ENCODE data around the gene APOD. TPM values are rescaled to one million over a fixed set of nuclear protein-coding genes. Genes with fewer than 3 reads are reported as not detected.

The APOD gene
- total and polyA plus RNA-seq, 10 of the 15 experiments (the other 5 are each of a cell fraction or from before 2014, with no cell fraction given): 0.06 to 0.77 (median 0.47) TPM; not detected in 3

DNA sequence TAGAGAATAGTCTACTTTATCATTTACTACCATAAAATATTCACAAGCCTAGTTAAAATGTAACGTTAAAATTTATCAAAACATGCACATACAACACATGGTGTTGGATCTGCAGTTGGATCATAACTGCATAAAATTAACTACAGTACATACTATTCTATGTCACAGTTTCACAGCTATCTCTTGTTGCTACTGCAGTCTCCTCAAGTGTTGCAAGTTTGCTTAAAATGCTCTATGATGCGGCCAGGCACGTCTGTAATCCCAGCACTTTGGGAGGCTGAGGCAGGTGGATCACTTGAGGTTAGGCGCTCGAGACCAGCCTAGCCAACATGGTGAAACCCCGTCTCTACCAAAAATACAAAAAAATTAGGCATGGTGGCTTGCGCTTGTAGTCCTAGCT, 50.9 kb downstream of the APOD start:
- H3K9me3 ChIP-seq (replicated peaks; ENCODE audit: control insufficient read depth, insufficient read depth, low read length): no peaks in the 10 kb centered on the region
- H3K4me1 ChIP-seq (ENCODE audit: control insufficient read depth, insufficient read depth, low read length): peaks cover 11% of the 10 kb centered on the region
- TF ChIP-seq TCF7 (IDR thresholded peaks at IDR 0.05; ENCODE audit: borderline replicate concordance) (no peak), CTCF (IDR thresholded peaks at IDR 0.05 in 2 of 3, conservative IDR thresholded peaks at IDR 0.05 in 1 of 3; ENCODE audit: control insufficient read depth in 2 of 3, extremely low read depth in 1 of 3, insufficient read depth in 1 of 3, low read depth in 3 of 3, low read length in 3 of 3) (no peak), RB1 (IDR thresholded peaks at IDR 0.05; ENCODE audit: borderline replicate concordance) (no peak), SP1 (IDR thresholded peaks at IDR 0.05; ENCODE audit: low read depth, low read length) (no peak), TARDBP (IDR thresholded peaks at IDR 0.05; ENCODE audit: borderline replicate concordance) (no peak), PAX5 (IDR thresholded peaks at IDR 0.05; ENCODE audit: borderline replicate concordance, low read depth, low read length) (no peak), ZNF217 (IDR thresholded peaks at IDR 0.05) (no peak), RAD51 (IDR thresholded peaks at IDR 0.05) (no peak), BHLHE40 (IDR thresholded peaks at IDR 0.05; ENCODE audit: borderline replicate concordance in 1 of 2, low read depth in 2 of 2, low read length in 1 of 2) (no peak), HDAC6 (IDR thresholded peaks at IDR 0.05; ENCODE audit: unreplicated experiment) (no peak)
- TF ChIP-seq, protein P1, sequence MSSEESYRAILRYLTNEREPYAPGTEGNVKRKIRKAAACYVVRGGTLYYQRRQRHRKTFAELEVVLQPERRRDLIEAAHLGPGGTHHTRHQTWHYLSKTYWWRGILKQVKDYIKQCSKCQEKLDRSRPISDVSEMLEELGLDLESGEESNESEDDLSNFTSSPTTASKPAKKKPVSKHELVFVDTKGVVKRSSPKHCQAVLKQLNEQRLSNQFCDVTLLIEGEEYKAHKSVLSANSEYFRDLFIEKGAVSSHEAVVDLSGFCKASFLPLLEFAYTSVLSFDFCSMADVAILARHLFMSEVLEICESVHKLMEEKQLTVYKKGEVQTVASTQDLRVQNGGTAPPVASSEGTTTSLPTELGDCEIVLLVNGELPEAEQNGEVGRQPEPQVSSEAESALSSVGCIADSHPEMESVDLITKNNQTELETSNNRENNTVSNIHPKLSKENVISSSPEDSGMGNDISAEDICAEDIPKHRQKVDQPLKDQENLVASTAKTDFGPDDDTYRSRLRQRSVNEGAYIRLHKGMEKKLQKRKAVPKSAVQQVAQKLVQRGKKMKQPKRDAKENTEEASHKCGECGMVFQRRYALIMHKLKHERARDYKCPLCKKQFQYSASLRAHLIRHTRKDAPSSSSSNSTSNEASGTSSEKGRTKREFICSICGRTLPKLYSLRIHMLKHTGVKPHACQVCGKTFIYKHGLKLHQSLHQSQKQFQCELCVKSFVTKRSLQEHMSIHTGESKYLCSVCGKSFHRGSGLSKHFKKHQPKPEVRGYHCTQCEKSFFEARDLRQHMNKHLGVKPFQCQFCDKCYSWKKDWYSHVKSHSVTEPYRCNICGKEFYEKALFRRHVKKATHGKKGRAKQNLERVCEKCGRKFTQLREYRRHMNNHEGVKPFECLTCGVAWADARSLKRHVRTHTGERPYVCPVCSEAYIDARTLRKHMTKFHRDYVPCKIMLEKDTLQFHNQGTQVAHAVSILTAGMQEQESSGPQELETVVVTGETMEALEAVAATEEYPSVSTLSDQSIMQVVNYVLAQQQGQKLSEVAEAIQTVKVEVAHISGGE (CRISPR knock-in tag; IDR thresholded peaks at IDR 0.05): no peak
- TF ChIP-seq, protein P2, sequence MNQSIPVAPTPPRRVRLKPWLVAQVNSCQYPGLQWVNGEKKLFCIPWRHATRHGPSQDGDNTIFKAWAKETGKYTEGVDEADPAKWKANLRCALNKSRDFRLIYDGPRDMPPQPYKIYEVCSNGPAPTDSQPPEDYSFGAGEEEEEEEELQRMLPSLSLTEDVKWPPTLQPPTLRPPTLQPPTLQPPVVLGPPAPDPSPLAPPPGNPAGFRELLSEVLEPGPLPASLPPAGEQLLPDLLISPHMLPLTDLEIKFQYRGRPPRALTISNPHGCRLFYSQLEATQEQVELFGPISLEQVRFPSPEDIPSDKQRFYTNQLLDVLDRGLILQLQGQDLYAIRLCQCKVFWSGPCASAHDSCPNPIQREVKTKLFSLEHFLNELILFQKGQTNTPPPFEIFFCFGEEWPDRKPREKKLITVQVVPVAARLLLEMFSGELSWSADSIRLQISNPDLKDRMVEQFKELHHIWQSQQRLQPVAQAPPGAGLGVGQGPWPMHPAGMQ (IDR thresholded peaks at IDR 0.05; ENCODE audit: borderline replicate concordance): no peak
- TF ChIP-seq, protein P3, sequence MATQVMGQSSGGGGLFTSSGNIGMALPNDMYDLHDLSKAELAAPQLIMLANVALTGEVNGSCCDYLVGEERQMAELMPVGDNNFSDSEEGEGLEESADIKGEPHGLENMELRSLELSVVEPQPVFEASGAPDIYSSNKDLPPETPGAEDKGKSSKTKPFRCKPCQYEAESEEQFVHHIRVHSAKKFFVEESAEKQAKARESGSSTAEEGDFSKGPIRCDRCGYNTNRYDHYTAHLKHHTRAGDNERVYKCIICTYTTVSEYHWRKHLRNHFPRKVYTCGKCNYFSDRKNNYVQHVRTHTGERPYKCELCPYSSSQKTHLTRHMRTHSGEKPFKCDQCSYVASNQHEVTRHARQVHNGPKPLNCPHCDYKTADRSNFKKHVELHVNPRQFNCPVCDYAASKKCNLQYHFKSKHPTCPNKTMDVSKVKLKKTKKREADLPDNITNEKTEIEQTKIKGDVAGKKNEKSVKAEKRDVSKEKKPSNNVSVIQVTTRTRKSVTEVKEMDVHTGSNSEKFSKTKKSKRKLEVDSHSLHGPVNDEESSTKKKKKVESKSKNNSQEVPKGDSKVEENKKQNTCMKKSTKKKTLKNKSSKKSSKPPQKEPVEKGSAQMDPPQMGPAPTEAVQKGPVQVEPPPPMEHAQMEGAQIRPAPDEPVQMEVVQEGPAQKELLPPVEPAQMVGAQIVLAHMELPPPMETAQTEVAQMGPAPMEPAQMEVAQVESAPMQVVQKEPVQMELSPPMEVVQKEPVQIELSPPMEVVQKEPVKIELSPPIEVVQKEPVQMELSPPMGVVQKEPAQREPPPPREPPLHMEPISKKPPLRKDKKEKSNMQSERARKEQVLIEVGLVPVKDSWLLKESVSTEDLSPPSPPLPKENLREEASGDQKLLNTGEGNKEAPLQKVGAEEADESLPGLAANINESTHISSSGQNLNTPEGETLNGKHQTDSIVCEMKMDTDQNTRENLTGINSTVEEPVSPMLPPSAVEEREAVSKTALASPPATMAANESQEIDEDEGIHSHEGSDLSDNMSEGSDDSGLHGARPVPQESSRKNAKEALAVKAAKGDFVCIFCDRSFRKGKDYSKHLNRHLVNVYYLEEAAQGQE (IDR thresholded peaks at IDR 0.05; ENCODE audit: low read depth, low read length): no peak

More for the DNA sequence above, 50.9 kb downstream of the APOD start:
- no peak overlapping the region for H3K27ac ChIP-seq (ENCODE audit: control insufficient read depth, insufficient read depth)
- H3K4me2 ChIP-seq (ENCODE audit: control insufficient read depth, insufficient read depth): no peak overlapping the region
- no peaks in the 10 kb centered on the region; a peak in 2 of 4 replicates for H3K36me3 ChIP-seq (ENCODE audit: control insufficient read depth in 2 of 2, insufficient read depth in 2 of 2, low read length in 1 of 2)
- no peaks in the 10 kb centered on the region for H3K27me3 ChIP-seq (replicated peaks in 1 of 2; ENCODE audit: control insufficient read depth in 2 of 2, insufficient read depth in 2 of 2, low read length in 1 of 2)
- ChIA-PET CTCF (interaction anchor here (1.0 to 2.1 kb wide), 6 partner anchors 9 to 261 kb away, joined by 3 to 16 read pairs (median 6); partner anchors contain the start of gene XXYLT1), RAD21 (ENCODE audit: unreplicated experiment) (interaction anchor here (2.3 kb wide), 1 partner anchor 261 kb away, joined by 7 read pairs; the partner anchor contains the start of gene XXYLT1), POLR2A (interaction anchor here (0.6 kb wide), 1 partner anchor 18 kb away, joined by 3 read pairs; no protein-coding TSS in a partner anchor), SMC1A (ENCODE audit: uncharacterized antibody, unreplicated experiment) (interaction anchor here (0.9 to 3.0 kb wide), 4 partner anchors 10 to 86 kb away, joined by 3 to 17 read pairs (median 4); no protein-coding TSS in a partner anchor)
- H4K20me1 ChIP-seq (ENCODE audit: control insufficient read depth, insufficient read depth): no peaks in the 10 kb centered on the region
- no peak overlapping the region for H3K9ac ChIP-seq (ENCODE audit: control insufficient read depth, insufficient read depth, low read length)
- BruUV-seq (replicated peaks): no TSS peak
- intact Hi-C loops (cut with micrococcal nuclease; ENCODE audit: unreplicated experiment) (no loop called here), in situ Hi-C loops (cut with MboI) (loop anchor here (25.0 kb wide), 1 partner anchor 396 kb away; no protein-coding TSS in a partner anchor)
- 0 out of 2 replicates have a peak overlapping the region, but pooled peaks have one; percentile 26 for H3K4me3 ChIP-seq
- peaks cover 71% of the 10 kb centered on the region for H3K79me2 ChIP-seq (ENCODE audit: control insufficient read depth, insufficient read depth, low read length)
- DNase-seq (ENCODE audit: low read depth, low spot score) (no peak), ATAC-seq (peak; percentile 28), FAIRE-seq (no peak)
- no peak overlapping the region for H2AFZ ChIP-seq (ENCODE audit: control insufficient read depth, low read depth, low read length)
- 86% methylated on average over 7 of the region's 7 CpGs for WGBS (ENCODE audit: insufficient coverage, insufficient replicate concordance, low lambda C conversion rate, missing lambda C conversion rate)

Data from GM12878 (cell line).